B cell (primary cell): ENCODE data around the gene CKM. TPM values are rescaled to one million over a fixed set of nuclear protein-coding genes. Genes with fewer than 3 reads are reported as not detected.

Source experiments
- ATAC-seq: fragments of 200-7000 bp; cut with Tn5 transposase; one replicate; pipeline ENCODE4 v1.10.0; 2021; ENCODE audit warnings: low read depth, mild to moderate bottlenecking, moderate number of reproducible peaks, moderate library complexity
- CTCF ChIA-PET: fragments of 350-600 bp; sonication (Branson Sonifier 250); formaldehyde crosslinking; loops from one replicate; lab custom pipeline; 2021; ENCODE audit warnings: antibody characterized with exemption, inconsistent platforms; lab: Charles Lee
- POLR2A ChIA-PET: fragments of 350-600 bp; sonication (Branson Sonifier 250); formaldehyde crosslinking; loops from one replicate; lab custom pipeline; 2021; ENCODE audit warnings: antibody characterized with exemption; lab: Charles Lee
- DNase-seq: peaks from one replicate; pipeline ENCODE4 v3.0.0; 2013
- H2AFZ ChIP-seq: 2 replicates; pipeline ENCODE4 v1.6.1; 2012; ENCODE audit warnings: mild to moderate bottlenecking, low read depth, low read length; ENCODE audit not compliant: insufficient read depth, poor library complexity, severe bottlenecking
- H3K27ac ChIP-seq, 2 donors: 1 replicate in 1 of 2; 2 replicates in 1 of 2; pipeline ENCODE4 v1.5.1; 2012 to 2013; ENCODE audit warnings: low read length in 2 of 2, mild to moderate bottlenecking in 2 of 2, moderate library complexity in 1 of 2
- H3K27me3 ChIP-seq, 4 experiments: fragments of 200-600 bp in 1 of 4; sonication (generic) in 1 of 4; replicated peaks in 1 of 4; 1 replicate in 2 of 4; 2 replicates in 2 of 4; pipeline versions ENCODE4 v1.6.1 to v1.7.0; 2013 to 2016; ENCODE audit warnings: low read length in 3 of 4, mild to moderate bottlenecking in 2 of 4, mixed read lengths in 1 of 4, moderate library complexity in 1 of 4; ENCODE audit not compliant: insufficient read depth in 4 of 4, control insufficient read depth in 3 of 4; ENCODE audit errors: control extremely low read depth in 1 of 4
- H3K36me3 ChIP-seq, 2 experiments: replicated peaks in 1 of 2; 1 replicate in 1 of 2; 2 replicates in 1 of 2; pipeline versions ENCODE4 v1.6.1 to v1.7.1; 2013; ENCODE audit warnings: low read length in 1 of 2; ENCODE audit not compliant: insufficient read depth in 2 of 2, control insufficient read depth in 1 of 2; ENCODE audit errors: control extremely low read depth in 1 of 2, extremely low read depth in 1 of 2
- H3K4me1 ChIP-seq, 2 donors: fragments of 200-600 bp in 1 of 2; sonication (generic) in 1 of 2; 1 replicate in 1 of 2; 2 replicates in 1 of 2; pipeline versions ENCODE4 v1.5.1 to v1.6.1; 2013 to 2017; ENCODE audit warnings: low read length in 2 of 2; ENCODE audit not compliant: control insufficient read depth in 2 of 2, insufficient read depth in 2 of 2
- H3K4me2 ChIP-seq: replicated peaks from 2 replicates; pipeline ENCODE3; 2012; ENCODE audit warnings: mild to moderate bottlenecking, low read depth, low read length; ENCODE audit not compliant: poor library complexity, severe bottlenecking
- H3K4me3 ChIP-seq, 5 experiments: fragments of 200-600 bp in 1 of 5; sonication (generic) in 1 of 5; 1 replicate in 3 of 5; 2 replicates in 2 of 5; pipeline versions ENCODE4 v1.5.1 to v1.7.0; 2011 to 2016; ENCODE audit warnings: low read length in 4 of 5, mild to moderate bottlenecking in 4 of 5, low read depth in 2 of 5, control low read depth in 1 of 5, moderate library complexity in 1 of 5; ENCODE audit not compliant: insufficient read depth in 1 of 5; ENCODE audit errors: control extremely low read depth in 1 of 5, extremely low read depth in 1 of 5
- H3K79me2 ChIP-seq: fragments of 200-600 bp; sonication (generic); one replicate; pipeline ENCODE4 v1.6.0; 2016; ENCODE audit warnings: low read length; ENCODE audit not compliant: control insufficient read depth, insufficient read depth
- H3K9ac ChIP-seq: fragments of 200-600 bp; sonication (generic); 2 replicates; pipeline ENCODE4 v1.6.1; 2017; ENCODE audit warnings: mild to moderate bottlenecking, low read length, moderate library complexity
- H3K9me3 ChIP-seq, 3 donors: one replicate each; pipeline versions ENCODE4 v1.6.1 to v1.7.1; 2013; ENCODE audit warnings: low read length in 2 of 3; ENCODE audit not compliant: control insufficient read depth in 2 of 3, insufficient read depth in 1 of 3; ENCODE audit errors: control extremely low read depth in 1 of 3
- H4K20me1 ChIP-seq: 2 replicates; pipeline ENCODE4 v1.6.0; 2012; ENCODE audit warnings: mild to moderate bottlenecking, low read length; ENCODE audit not compliant: insufficient read depth, control insufficient read depth, poor library complexity, severe bottlenecking
- H3K27ac Mint-ChIP-seq: one replicate; pipeline ENCODE4 v1.8.0; 2021; ENCODE audit warnings: mixed read lengths
- H3K27me3 Mint-ChIP-seq: one replicate; pipeline ENCODE4 v1.8.0; 2021; ENCODE audit warnings: mixed read lengths
- H3K4me1 Mint-ChIP-seq: one replicate; pipeline ENCODE4 v1.8.0; 2021; ENCODE audit warnings: mixed read lengths
- H3K4me3 Mint-ChIP-seq: one replicate; pipeline ENCODE4 v1.8.0; 2021; ENCODE audit warnings: mixed read lengths
- H3K9me3 Mint-ChIP-seq: one replicate; pipeline ENCODE4 v1.8.0; 2022; ENCODE audit warnings: mixed read lengths; ENCODE audit not compliant: insufficient read depth
- EZH2 ChIP-seq: IDR thresholded peaks from 2 replicates; pipeline ENCODE4 v1.6.1; 2012; ENCODE audit warnings: borderline replicate concordance, low read depth, mild to moderate bottlenecking, moderate library complexity, low read length; ENCODE audit not compliant: insufficient read depth, poor library complexity, severe bottlenecking
- WGBS: methylation state at CpG from one replicate; pipeline ENCODE4 v1.1.5; 2013; ENCODE audit warnings: missing lambda C conversion rate; ENCODE audit not compliant: insufficient coverage; 5-methylcytosine and 5-hydroxymethylcytosine counted together
- intact Hi-C: fragments of 100-400 bp; cut with micrococcal nuclease; formaldehyde crosslinking; loops from one replicate; pipeline ENCODE4 v1.10.0; 2022
- polyA plus RNA-seq: library from polyadenylated mRNA; depleted of rRNA; stranded (reverse); fragments of >200 nt; gene quantifications from 2 replicates; pipeline ENCODE4 v1.2.3, GENCODE V29; 2012
- total RNA-seq, 2 donors: library from RNA; stranded (reverse); fragments of 120-200 nt in 1 of 2; gene quantifications; 1 replicate in 1 of 2; 2 replicates in 1 of 2; pipeline versions ENCODE4 v1.2.3 to v1.2.4, GENCODE V29; 2013 to 2022
- TF ChIP-seq, protein P1 (sequence below): fragments of 200-600 bp; IDR thresholded peaks from one replicate; pipeline ENCODE4 v1.8.0; 2022; ENCODE audit warnings: antibody characterized with exemption, mild to moderate bottlenecking

CKM gene
- total and polyA plus RNA-seq, 2 donors (not counting 1 experiment from before 2014, with no cell fraction given), result not detected

DNA sequence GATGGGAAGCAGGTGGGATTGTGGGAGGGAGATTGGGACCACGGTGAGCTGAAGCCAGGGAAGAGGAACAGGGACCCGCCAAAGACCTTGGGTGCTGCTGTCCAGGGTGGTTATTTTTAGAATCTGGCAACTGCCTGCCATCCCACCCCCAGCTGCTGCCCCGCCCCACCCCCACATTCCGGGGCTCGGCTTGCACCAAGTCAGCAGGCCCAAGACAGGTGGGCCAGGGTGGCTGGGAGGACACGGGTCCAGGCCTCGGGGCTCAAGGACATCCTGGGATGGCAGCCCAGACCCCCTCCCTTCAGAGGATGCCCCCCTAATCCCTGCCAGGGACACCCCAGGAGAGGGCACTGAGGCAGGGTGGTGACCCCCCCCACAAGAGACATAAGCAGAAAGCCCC, 827 bp downstream of the CKM start:
- no peaks in the 10 kb centered on the region for H3K9me3 Mint-ChIP-seq

GRCh38 chr19:45320997-45321775, 1.5 kb downstream of the CKM start:
- no peak overlapping the region for H3K9ac ChIP-seq
- CTCF ChIA-PET, result interaction anchor here (1.1 kb wide), 1 partner anchor 18 kb away, joined by 5 read pairs; no protein-coding TSS in a partner anchor
- Mint-ChIP-seq H3K27ac (no peak overlapping the region), H3K4me3 (no peak overlapping the region), H3K4me1 (no peaks in the 10 kb centered on the region), H3K9me3 (no peaks in the 10 kb centered on the region), H3K27me3 (peaks cover 36% of the 10 kb centered on the region)
- peaks cover 0 to 5% (median 0%) of the 10 kb centered on the region in 3 donors for H3K9me3 ChIP-seq
- peaks cover 0 to 39% (median 10%) of the 10 kb centered on the region in 4 experiments for H3K27me3 ChIP-seq
- no peaks in the 10 kb centered on the region for H4K20me1 ChIP-seq
- H3K27ac ChIP-seq, result no peak overlapping the region
- H3K4me3 ChIP-seq, result no peak overlapping the region
- no peak overlapping the region for H3K4me2 ChIP-seq
- 92% methylated on average over 6 of the region's 12 CpGs for WGBS
- ATAC-seq (no peak), DNase-seq (no peak)
- POLR2A ChIA-PET, result no interaction called here
- no peak for TF ChIP-seq EZH2
- TF ChIP-seq, protein P1, sequence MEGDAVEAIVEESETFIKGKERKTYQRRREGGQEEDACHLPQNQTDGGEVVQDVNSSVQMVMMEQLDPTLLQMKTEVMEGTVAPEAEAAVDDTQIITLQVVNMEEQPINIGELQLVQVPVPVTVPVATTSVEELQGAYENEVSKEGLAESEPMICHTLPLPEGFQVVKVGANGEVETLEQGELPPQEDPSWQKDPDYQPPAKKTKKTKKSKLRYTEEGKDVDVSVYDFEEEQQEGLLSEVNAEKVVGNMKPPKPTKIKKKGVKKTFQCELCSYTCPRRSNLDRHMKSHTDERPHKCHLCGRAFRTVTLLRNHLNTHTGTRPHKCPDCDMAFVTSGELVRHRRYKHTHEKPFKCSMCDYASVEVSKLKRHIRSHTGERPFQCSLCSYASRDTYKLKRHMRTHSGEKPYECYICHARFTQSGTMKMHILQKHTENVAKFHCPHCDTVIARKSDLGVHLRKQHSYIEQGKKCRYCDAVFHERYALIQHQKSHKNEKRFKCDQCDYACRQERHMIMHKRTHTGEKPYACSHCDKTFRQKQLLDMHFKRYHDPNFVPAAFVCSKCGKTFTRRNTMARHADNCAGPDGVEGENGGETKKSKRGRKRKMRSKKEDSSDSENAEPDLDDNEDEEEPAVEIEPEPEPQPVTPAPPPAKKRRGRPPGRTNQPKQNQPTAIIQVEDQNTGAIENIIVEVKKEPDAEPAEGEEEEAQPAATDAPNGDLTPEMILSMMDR, result no peak
- no peaks in the 10 kb centered on the region for H3K79me2 ChIP-seq
- peaks cover 0 to 3% of the 10 kb centered on the region in 2 donors for H3K4me1 ChIP-seq
- no peaks in the 10 kb centered on the region for H3K36me3 ChIP-seq
- intact Hi-C loops, result no loop called here
- H2AFZ ChIP-seq, result no peak overlapping the region

More for the DNA sequence above, 827 bp downstream of the CKM start:
- DNase-seq (no peak), ATAC-seq (no peak)
- H3K36me3 ChIP-seq, result no peaks in the 10 kb centered on the region
- H3K27ac Mint-ChIP-seq, result no peak overlapping the region
- H3K4me2 ChIP-seq, result no peak overlapping the region
- no peak overlapping the region for H2AFZ ChIP-seq
- peaks cover 0 to 5% (median 0%) of the 10 kb centered on the region in 3 donors for H3K9me3 ChIP-seq
- ChIA-PET POLR2A (no interaction called here), CTCF (no interaction called here)
- H3K4me1 ChIP-seq, result peaks cover 0 to 4% of the 10 kb centered on the region in 2 donors
- H3K27ac ChIP-seq, result no peak overlapping the region
- H3K9ac ChIP-seq, result no peak overlapping the region
- H3K79me2 ChIP-seq, result no peaks in the 10 kb centered on the region
- peaks cover 0 to 39% (median 10%) of the 10 kb centered on the region in 4 experiments for H3K27me3 ChIP-seq
- H3K4me3 Mint-ChIP-seq, result no peak overlapping the region
- H3K4me3 ChIP-seq, result no peak overlapping the region
- TF ChIP-seq, protein P1, result no peak
- TF ChIP-seq EZH2, result no peak
- peaks cover 33% of the 10 kb centered on the region for H3K27me3 Mint-ChIP-seq
- WGBS, result 70% methylated on average over 4 of the region's 7 CpGs
- H4K20me1 ChIP-seq, result no peaks in the 10 kb centered on the region
- H3K4me1 Mint-ChIP-seq, result peaks cover 2% of the 10 kb centered on the region
- intact Hi-C loops, result no loop called here
